Measurements from ENCODE around the gene GET3.

The GET3 gene

GRCh38 chr19:12733369-12734214, 3.7 kb upstream of the GET3 start:
- Histone ChIP-seq H3K4me3 (ENCODE audit: low read length) (peak overlapping the region; percentile 81), H3K9ac (ENCODE audit: low read depth, low read length) (peak overlapping the region; percentile 100), H3K4me2 (ENCODE audit: low read length) (peak overlapping the region; percentile 96), H3K36me3 (ENCODE audit: insufficient read depth, low read length) (peaks cover 30% of the 10 kb centered on the region), H3K9me3 (replicated peaks; ENCODE audit: low read length) (no peaks in the 10 kb centered on the region), H3K27me3 (ENCODE audit: control insufficient read depth, insufficient read depth, low read length) (no peaks in the 10 kb centered on the region), H3K4me1 (ENCODE audit: control insufficient read depth, insufficient read depth, low read length) (peaks cover 28% of the 10 kb centered on the region)

DNA sequence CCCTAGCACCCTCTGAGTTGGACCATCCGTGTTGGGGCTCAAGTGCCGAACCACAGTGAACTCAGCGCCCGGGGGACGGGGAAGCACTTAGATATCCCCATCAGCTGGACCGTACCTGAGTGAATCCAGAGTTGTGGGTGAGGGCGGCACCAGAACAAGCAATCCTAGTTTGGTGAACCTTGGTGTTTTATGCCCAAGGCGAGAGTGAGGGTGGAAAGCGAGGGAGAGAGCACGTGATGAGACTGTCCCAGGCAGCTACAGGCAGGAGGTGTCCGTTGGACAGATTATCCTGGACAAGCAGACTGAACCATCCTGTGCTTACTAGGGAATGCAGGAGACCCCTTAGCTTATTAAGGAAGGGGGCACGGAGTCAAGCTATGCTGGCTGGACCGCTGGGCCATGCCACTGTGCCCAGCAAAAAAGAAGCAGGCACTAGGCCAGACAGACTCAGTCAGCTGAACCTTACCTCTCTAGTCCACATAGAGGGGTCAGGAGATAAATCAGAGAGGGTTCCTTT, 596 bp downstream of the GET3 start:
- Histone ChIP-seq H3K9ac (ENCODE audit: low read depth, low read length) (peak overlapping the region; percentile 88), H3K4me1 (ENCODE audit: control insufficient read depth, insufficient read depth, low read length) (peaks cover 15% of the 10 kb centered on the region), H3K27me3 (ENCODE audit: control insufficient read depth, insufficient read depth, low read length) (no peaks in the 10 kb centered on the region), H3K36me3 (ENCODE audit: insufficient read depth, low read length) (peaks cover 18% of the 10 kb centered on the region), H3K4me3 (ENCODE audit: low read length) (peak overlapping the region; percentile 86), H3K4me2 (ENCODE audit: low read length) (peak overlapping the region; percentile 99), H3K9me3 (replicated peaks; ENCODE audit: low read length) (no peaks in the 10 kb centered on the region)

DNA sequence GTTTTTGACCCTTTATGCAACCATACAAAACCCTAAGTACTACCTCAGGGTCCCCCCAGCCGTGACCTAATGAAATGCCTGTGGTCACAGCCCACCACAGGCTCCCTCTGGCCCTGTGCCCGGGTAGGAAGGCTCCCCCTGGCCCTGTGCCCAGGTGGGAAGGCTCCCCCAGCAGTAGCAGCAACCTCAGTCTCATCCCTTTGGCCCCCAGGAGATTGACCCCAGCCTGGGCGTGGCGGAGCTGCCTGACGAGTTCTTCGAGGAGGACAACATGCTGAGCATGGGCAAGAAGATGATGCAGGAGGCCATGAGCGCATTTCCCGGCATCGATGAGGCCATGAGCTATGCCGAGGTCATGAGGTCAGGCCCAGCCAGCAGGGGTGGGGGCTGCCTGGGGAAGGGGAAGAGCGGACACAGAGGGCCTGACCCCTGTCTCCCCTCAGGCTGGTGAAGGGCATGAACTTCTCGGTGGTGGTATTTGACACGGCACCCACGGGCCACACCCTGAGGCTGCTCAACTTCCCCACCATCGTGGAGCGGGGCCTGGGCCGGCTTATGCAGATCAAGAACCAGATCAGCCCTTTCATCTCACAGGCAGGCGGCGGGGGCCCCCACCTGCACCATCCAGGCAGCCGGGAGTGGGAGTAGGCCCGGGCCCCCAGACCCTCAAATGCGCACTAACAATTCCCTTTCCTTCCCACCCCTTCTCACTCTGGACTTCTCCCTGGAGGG, 8.0 kb downstream of the GET3 start:
- Histone ChIP-seq H3K4me2 (ENCODE audit: low read length) (no peak overlapping the region), H3K4me1 (ENCODE audit: control insufficient read depth, insufficient read depth, low read length) (peaks cover 13% of the 10 kb centered on the region), H3K9me3 (replicated peaks; ENCODE audit: low read length) (no peaks in the 10 kb centered on the region), H3K36me3 (ENCODE audit: insufficient read depth, low read length) (peaks cover 34% of the 10 kb centered on the region), H3K9ac (ENCODE audit: low read depth, low read length) (no peak overlapping the region), H3K4me3 (ENCODE audit: low read length) (no peak overlapping the region), H3K27me3 (ENCODE audit: control insufficient read depth, insufficient read depth, low read length) (no peaks in the 10 kb centered on the region)

DNA sequence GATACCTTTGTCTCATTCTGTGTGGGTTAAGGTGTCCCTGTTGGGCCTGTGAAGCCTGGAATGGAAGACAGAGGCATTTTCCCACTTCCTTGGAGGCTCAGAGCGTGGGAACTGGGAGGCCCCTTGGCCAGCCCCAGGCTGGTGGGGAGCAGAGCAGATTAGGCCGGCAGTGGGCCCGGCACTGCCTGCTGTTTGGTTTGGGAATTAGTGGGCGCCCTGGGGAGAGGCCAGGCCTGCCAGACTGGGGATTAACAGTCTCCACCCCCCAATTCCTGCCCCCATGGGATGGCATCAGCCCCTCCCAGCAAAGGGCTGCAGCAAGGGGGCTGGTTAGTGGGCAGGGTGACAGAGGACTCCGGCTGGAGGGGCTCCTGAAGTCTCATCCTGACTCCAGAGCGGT, 11.2 kb downstream of the GET3 start:
- no peak overlapping the region for H3K4me2 ChIP-seq (ENCODE audit: low read length)
- peaks cover 25% of the 10 kb centered on the region for H3K4me1 ChIP-seq (ENCODE audit: control insufficient read depth, insufficient read depth, low read length)
- no peaks in the 10 kb centered on the region for H3K27me3 ChIP-seq (ENCODE audit: control insufficient read depth, insufficient read depth, low read length)
- no peaks in the 10 kb centered on the region for H3K9me3 ChIP-seq (replicated peaks; ENCODE audit: low read length)
- no peak overlapping the region for H3K4me3 ChIP-seq (ENCODE audit: low read length)
- no peak overlapping the region for H3K9ac ChIP-seq (ENCODE audit: low read depth, low read length)
- peaks cover 28% of the 10 kb centered on the region for H3K36me3 ChIP-seq (ENCODE audit: insufficient read depth, low read length)

DNA sequence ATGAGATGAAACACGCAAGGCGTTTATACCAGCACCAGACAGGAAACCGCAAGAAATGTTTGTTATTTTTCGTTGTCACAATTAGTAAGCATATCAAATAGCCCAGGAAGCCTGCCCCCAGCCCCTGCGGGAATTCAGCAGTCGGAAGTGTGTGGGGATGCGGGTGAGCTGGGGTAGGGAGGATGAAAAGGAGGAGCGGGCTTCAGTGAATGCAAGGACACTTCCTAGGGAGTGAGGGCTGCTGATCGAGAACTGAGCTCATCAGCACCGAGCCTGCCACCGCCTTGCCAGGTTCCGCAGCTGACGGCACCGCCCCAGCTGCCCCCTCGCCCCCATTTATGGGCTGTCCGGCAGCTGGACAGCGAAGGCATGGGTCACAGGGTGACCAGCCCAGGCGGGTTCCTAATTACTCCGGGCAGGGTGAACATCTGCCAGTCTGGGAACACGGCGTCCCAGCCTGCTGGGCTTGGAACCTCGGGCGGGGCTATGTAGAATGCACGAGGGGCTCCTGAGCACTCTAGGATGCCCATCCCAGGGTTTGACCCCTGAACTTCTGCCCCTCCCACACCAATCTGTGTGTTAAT, 12.7 kb downstream of the GET3 start:
- H3K9me3 ChIP-seq (replicated peaks; ENCODE audit: low read length), result no peaks in the 10 kb centered on the region
- no peaks in the 10 kb centered on the region for H3K27me3 ChIP-seq (ENCODE audit: control insufficient read depth, insufficient read depth, low read length)
- H3K4me1 ChIP-seq (ENCODE audit: control insufficient read depth, insufficient read depth, low read length), result peaks cover 25% of the 10 kb centered on the region
- peak overlapping the region; percentile 83 for H3K4me2 ChIP-seq (ENCODE audit: low read length)
- peak overlapping the region; percentile 57 for H3K4me3 ChIP-seq (ENCODE audit: low read length)
- peak overlapping the region; percentile 57 for H3K9ac ChIP-seq (ENCODE audit: low read depth, low read length)
- peaks cover 24% of the 10 kb centered on the region for H3K36me3 ChIP-seq (ENCODE audit: insufficient read depth, low read length)

DNA sequence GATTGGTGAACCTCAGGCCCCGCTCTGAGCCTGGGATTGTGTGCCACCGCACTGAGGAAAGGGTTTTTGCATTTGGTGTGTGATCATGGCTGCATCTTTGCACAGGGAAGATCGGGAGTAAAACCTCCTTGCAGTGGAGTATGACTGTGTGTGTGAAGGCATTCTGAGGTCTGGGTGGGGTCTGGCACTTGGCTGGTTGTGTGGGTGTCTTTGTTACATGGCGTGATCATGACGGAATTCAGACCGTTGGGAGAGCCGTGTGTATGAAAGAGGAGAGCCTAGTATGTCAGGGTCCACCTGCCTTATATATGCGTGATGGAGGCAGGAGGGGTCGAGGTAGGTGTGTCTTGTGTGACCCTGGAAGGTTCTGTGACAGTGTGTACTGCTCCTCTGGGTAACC, 13.6 kb downstream of the GET3 start:
- Histone ChIP-seq H3K4me2 (ENCODE audit: low read length) (peak overlapping the region; percentile 83), H3K4me1 (ENCODE audit: control insufficient read depth, insufficient read depth, low read length) (peaks cover 25% of the 10 kb centered on the region), H3K27me3 (ENCODE audit: control insufficient read depth, insufficient read depth, low read length) (no peaks in the 10 kb centered on the region), H3K36me3 (ENCODE audit: insufficient read depth, low read length) (peaks cover 16% of the 10 kb centered on the region), H3K4me3 (ENCODE audit: low read length) (peak overlapping the region; percentile 57), H3K9ac (ENCODE audit: low read depth, low read length) (peak overlapping the region; percentile 57), H3K9me3 (replicated peaks; ENCODE audit: low read length) (no peaks in the 10 kb centered on the region)

DNA sequence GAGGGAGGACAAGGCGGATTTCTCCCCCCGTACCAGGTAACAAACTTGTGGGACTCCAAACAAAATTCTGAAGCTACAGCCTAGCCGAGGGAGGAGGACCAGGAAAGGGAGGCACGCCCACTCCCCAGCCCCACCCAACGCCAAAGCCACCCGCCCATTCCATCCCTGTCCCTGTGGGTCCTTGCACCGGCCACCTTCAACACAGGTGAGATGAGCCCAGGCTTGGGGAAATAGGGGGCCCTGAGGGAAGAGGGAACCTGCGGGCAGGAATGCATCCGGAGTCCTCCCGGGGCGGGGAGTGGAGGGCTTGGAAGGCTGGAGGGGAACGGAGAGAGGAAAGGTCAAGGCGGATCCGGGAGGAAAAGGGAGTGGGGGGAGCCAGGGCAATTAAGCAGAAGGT, 14.3 kb downstream of the GET3 start, which contains the start of gene BEST2:
Gene BEST2, plus strand, starts transcription at position 157 of the 400 bp plus-strand sequence. CDS start 802 bp downstream, outside the sequence.
- peak within 1 kb of the TSS; percentile 57 for H3K4me3 ChIP-seq (ENCODE audit: low read length)
- H3K27me3 ChIP-seq (ENCODE audit: control insufficient read depth, insufficient read depth, low read length), result no peaks in the 10 kb centered on the region
- H3K9me3 ChIP-seq (replicated peaks; ENCODE audit: low read length), result no peaks in the 10 kb centered on the region
- H3K36me3 ChIP-seq (ENCODE audit: insufficient read depth, low read length), result peaks cover 11% of the 10 kb centered on the region
- peaks cover 25% of the 10 kb centered on the region for H3K4me1 ChIP-seq (ENCODE audit: control insufficient read depth, insufficient read depth, low read length)
- peak within 1 kb of the TSS; percentile 57 for H3K9ac ChIP-seq (ENCODE audit: low read depth, low read length)
- H3K4me2 ChIP-seq (ENCODE audit: low read length), result peak within 1 kb of the TSS; percentile 83

DNA sequence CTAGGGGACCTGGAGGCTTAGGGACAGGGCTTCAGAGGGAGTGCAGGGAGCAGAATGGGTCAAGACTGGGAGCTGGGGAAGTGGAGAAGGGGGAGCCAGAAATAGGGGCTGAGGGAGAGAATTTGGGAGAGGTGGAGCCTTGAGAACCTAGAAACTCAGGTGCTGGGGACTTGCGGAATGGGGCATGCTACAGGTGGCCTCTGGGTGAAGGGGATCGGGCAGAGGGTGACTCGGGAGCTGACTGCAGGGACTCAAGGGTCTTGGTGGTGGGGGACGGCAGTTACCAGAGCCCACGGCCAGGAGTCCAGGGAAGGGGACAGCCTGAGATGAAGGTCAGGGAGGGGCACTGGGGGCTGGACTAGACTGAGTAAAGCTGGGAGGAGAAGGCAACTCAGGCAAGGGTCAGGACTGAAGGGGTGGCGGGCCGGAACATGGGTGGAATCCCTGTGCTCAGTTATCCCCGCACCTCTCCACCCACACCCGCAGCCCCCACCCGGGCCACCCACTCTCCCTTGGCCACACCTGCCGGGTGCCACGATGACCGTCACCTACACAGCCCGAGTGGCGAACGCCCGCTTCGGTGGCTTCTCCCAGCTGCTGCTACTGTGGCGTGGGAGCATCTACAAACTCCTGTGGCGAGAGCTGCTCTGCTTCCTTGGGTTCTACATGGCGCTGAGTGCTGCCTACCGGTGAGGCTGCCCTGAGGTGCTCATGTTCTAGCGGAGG, 14.9 kb downstream of the GET3 start:
- no peak overlapping the region for H3K4me2 ChIP-seq (ENCODE audit: low read length)
- no peak overlapping the region for H3K4me3 ChIP-seq (ENCODE audit: low read length)
- peaks cover 25% of the 10 kb centered on the region for H3K4me1 ChIP-seq (ENCODE audit: control insufficient read depth, insufficient read depth, low read length)
- no peaks in the 10 kb centered on the region for H3K9me3 ChIP-seq (replicated peaks; ENCODE audit: low read length)
- peaks cover 7% of the 10 kb centered on the region for H3K36me3 ChIP-seq (ENCODE audit: insufficient read depth, low read length)
- H3K27me3 ChIP-seq (ENCODE audit: control insufficient read depth, insufficient read depth, low read length), result no peaks in the 10 kb centered on the region
- H3K9ac ChIP-seq (ENCODE audit: low read depth, low read length), result no peak overlapping the region

GRCh38 chr19:12754465-12755196, 17.3 kb downstream of the GET3 start:
- H3K36me3 ChIP-seq (ENCODE audit: insufficient read depth, low read length), result no peaks in the 10 kb centered on the region
- H3K9ac ChIP-seq (ENCODE audit: low read depth, low read length), result no peak overlapping the region
- no peak overlapping the region for H3K4me2 ChIP-seq (ENCODE audit: low read length)
- peaks cover 20% of the 10 kb centered on the region for H3K4me1 ChIP-seq (ENCODE audit: control insufficient read depth, insufficient read depth, low read length)
- no peaks in the 10 kb centered on the region for H3K27me3 ChIP-seq (ENCODE audit: control insufficient read depth, insufficient read depth, low read length)
- no peak overlapping the region for H3K4me3 ChIP-seq (ENCODE audit: low read length)
- H3K9me3 ChIP-seq (replicated peaks; ENCODE audit: low read length), result no peaks in the 10 kb centered on the region

DNA sequence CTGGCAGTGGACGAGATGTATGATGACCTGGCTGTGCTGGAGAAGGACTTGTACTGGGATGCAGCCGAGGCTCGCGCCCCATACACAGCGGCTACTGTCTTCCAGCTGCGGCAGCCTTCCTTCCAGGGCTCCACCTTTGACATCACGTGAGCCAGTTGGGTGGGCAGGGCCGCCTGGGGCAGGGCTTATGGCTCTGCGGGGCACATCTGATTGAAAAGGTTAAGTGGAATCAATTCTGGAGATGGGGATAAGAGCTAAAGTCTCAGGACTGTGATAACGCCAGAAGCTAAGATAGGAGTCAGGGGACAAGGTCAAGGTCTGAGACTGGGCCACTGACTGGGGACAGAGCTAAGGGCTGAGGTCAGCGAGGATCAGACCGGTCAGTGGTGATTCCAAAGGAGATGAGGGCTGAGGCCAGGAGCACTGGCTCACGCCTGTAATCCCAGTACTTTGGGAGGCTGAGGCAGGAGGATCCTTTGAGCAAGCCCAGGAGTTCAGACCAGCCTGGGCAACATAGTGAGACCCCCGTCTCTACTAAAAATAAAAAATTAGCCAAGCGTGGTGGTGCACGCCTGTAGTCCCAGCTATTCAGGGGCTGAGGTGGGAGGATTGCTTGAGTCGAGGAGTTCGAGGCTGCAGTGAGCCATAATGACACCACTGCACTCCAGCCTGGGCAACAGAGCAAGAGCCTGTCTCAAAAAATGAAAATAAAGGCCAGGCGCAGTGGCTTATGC, 19.0 kb downstream of the GET3 start:
- Histone ChIP-seq H3K4me1 (ENCODE audit: control insufficient read depth, insufficient read depth, low read length) (peaks cover 3% of the 10 kb centered on the region), H3K27me3 (ENCODE audit: control insufficient read depth, insufficient read depth, low read length) (no peaks in the 10 kb centered on the region), H3K36me3 (ENCODE audit: insufficient read depth, low read length) (no peaks in the 10 kb centered on the region), H3K4me3 (ENCODE audit: low read length) (no peak overlapping the region), H3K9me3 (replicated peaks; ENCODE audit: low read length) (no peaks in the 10 kb centered on the region), H3K9ac (ENCODE audit: low read depth, low read length) (no peak overlapping the region), H3K4me2 (ENCODE audit: low read length) (no peak overlapping the region)

All from skeletal muscle satellite cell (primary cell).